SK-MEL-5 (cell line): ENCODE results near the gene CXCR6. TPM values are rescaled to one million over a fixed set of nuclear protein-coding genes. Genes with fewer than 3 reads are reported as not detected.
"Not testable (repeated sequence)": the region's sequence is repeated elsewhere in the genome, so short reads cannot be mapped to it uniquely, and the experiment has no call there.

ENCODE experiments used
- DNase-seq: peaks from one replicate; pipeline ENCODE4 v3.0.0-alpha.2; 2016; ENCODE audit warnings: low read depth, low spot score
- in situ Hi-C: cut with HindIII; loops from 2 replicates; pipeline ENCODE4 v1.10.0; 2016; ENCODE audit warnings: low sequenced_read_pairs, high pct_unique_total_duplicates, low pct_unique_long_range_greater_than_20kb
- small RNA-seq, 2 experiments: library from RNA; depleted of rRNA; stranded (forward); fragments of <200 nt; gene quantifications; one replicate each; pipeline ENCODE3, GENCODE V24; 2014
- total RNA-seq: library from RNA; depleted of rRNA; stranded (reverse); fragments of >200 nt; shearing (Covaris generic); gene quantifications from 2 replicates; pipeline ENCODE4 v1.2.3, GENCODE V29; 2014; rRNA removed

CXCR6 gene
- total RNA-seq, 1 experiment from 2014 or later = not detected

GRCh38 chr3:45992133-45992729 lies 49.0 kb downstream of the CXCR6 start:
- in situ Hi-C loops = no loop called here
- DNase-seq = no peak

- in situ Hi-C loops = no loop called here
- no peak for DNase-seq
Observed at GRCh38 chr3:45992821-45993221, 49.6 kb downstream of the CXCR6 start.

DNA sequence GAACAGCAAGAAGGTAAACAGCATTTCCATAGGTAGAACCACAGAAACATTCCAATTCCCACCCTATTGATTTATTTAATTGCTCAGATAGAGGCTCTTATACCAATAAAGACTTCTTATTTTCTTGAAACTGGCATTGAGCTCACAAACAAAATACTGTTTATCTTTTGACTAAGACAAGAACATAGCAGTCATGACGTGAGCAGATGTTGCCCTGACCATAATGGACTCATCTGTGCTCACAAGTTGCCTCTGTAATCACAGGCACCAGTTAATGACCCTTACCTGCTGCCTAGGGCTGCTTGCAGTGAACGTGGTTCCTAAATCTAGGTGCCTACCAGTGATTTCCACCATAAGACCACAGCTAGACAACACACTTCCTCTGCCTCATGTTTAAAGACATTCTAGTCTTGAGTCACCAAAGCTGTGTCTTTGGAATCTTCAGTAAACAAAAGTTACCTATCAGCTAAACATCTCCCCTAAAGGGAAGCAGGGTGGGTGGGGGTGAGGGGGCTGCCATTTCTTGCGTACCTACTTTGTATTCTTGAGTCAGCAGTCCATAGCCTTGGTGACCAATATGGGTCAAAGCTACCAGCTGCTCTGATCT lies 50.3 kb downstream of the CXCR6 start:
- in situ Hi-C loops = no loop called here
- no peak for DNase-seq

DNA sequence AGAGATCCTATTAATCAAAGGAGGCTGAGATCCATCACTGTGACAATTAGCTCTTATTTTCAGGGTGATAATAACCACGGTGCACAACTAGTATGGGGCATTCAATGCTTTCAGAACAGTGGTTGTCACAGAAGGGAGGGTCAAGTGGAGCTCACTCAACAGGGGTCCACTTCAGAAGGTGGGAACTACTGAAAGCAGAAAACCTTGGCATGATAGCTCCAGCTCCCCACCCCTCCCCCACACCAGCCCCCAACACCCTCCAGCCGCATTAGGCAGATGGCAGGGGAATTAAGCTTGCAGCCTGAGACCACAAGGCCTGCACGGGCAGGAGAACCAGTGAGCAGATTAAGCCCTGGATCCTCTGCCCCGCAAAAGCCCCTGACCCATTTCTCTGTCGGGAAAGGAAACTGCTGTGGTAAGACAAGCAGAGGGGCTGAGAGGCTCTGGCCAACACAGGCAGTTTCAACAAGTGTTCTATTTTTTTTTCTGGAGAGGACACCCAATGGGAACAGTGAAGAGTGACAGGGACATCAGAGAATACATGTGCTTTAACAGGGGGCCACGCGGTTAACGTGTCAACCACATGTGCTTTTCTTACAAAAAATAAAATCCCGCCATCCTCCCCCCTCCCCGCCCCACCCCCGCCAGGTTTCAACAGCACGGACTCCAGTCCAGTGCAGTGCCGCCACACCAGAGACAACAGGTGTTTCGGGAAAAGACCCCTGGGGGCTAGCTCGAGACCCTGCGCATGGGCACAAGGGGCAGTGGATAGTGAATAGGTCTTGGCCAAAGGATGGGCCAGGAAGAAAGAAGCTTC lies 51.4 kb downstream of the CXCR6 start:
- in situ Hi-C loops = no loop called here
- DNase-seq = no peak

DNA sequence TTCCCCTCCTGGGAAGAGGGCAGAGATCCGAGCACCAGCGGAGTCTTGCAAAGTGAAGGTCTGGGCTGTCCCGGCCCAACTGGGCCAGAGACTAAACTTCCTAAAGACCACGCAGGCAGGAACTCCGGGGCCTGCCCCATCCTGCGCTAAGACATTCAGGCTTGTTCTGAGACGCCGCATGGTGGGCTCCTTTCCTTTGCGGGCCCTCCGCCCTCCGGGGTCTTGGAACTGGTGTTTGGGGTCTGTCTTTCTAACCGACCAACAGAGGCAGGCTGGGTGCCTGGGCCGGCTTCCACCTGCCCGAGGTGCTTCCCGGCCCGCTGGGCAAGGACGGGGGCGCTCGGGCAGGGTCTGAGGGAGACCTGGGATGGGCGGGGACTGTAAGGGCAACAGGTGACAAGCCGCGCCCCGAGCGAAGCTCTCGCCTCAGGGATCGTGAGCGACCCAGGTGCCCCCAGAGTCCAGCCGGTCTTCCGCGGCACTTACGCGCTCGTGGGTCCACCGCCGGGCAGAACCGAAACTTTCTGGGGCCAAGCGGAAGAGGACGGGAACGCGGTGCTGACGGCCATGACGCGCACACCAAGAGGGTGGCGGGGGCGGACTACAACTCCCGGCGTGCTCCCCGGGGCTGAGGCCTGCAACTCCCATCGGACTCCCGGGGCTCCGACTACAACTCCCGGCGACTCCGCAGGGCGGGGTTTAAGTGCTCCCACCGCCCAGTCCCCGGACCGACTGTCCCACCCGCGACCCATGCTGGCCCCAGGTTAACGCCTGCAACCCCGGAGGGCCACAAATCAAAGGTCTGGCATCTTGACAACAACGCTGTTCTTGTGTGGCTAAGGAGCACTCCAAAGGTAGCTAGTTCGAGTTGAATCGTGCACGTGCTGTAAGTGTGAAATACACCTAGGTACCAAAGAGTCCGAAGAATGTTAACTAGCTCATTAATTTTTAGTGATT lies 52.2 kb downstream of the CXCR6 start, which contains the start of gene FYCO1:
Gene FYCO1 (minus strand): TSS at position 589 of the 957 bp plus-strand sequence. CDS start 10,914 bp downstream, outside the sequence.
- peak; percentile 87 for DNase-seq
- in situ Hi-C loops = no loop called here

GRCh38 chr3:45997499-45997898 lies 54.2 kb downstream of the CXCR6 start:
- DNase-seq, in situ Hi-C loops: not testable (repeated sequence)

DNA sequence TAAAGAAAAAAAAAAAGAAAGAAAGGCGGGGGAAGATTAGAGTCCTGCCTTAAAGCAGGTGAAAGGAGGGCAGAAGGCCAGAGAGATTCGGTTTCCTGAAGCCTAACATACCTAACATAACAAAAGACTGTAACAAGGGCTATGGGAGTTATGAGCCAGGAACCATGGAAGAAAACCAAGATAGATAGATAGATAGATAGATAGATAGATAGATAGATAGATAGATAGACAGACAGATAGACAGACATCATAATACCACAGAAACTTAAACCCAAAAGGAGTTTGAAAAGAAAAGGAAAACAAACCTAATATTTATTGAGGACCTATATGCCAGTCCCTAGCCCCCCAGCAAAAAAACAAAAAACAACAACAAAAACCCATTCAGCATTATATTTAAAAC lies 54.7 kb downstream of the CXCR6 start:
- DNase-seq = no peak
- in situ Hi-C loops = no loop called here

Small RNA genes within 50 kb of the gene (small RNA-seq; reads per million reads assigned to genes)
- gene RF00019 = 0 reads per million in 2 experiments

Other genes with a start within 250 kb of the CXCR6 start
- not detected in 2 replicates for gene SLC6A20, start 146.9 kb upstream of the CXCR6 start, total RNA-seq
- gene LZTFL1, start 101.3 kb upstream of the CXCR6 start, total RNA-seq = 26.5 and 32.3 TPM in 2 replicates
- gene CCR9, start 56.9 kb upstream of the CXCR6 start, total RNA-seq = not detected in 2 replicates
- 52.7 and 53.6 TPM in 2 replicates for gene FYCO1, start 52.4 kb downstream of the CXCR6 start, total RNA-seq
- not detected in 2 replicates for gene XCR1, start 84.0 kb downstream of the CXCR6 start, total RNA-seq